ENCODE measurements around the gene RNF207. TPM values are rescaled to one million over a fixed set of nuclear protein-coding genes. Genes with fewer than 3 reads are reported as not detected.
A peak's percentile ranks its signal among the peaks of the same experiment; 100 is the strongest.

The RNF207 gene
- polyA plus RNA-seq, 3 donors: 0.10 to 7.7 TPM; not detected in 1

GRCh38 chr1:6248932-6249738 lies 43.2 kb downstream of the RNF207 start:
- Histone ChIP-seq H4K20me1 (ENCODE audit: insufficient read depth, low read length) (peaks cover 9% of the 10 kb centered on the region), H3K27ac (ENCODE audit: low read depth in 1 of 2, low read length in 2 of 2) (no peak overlapping the region), H3K4me2 (replicated peaks; ENCODE audit: extremely low read depth, low read length, poor library complexity, severe bottlenecking) (no peak overlapping the region), H3K4me1 (ENCODE audit: control insufficient read depth in 1 of 2, insufficient read depth in 2 of 2, low read length in 2 of 2) (peaks cover 0 to 16% of the 10 kb centered on the region in 2 donors), H3K27me3 (ENCODE audit: control insufficient read depth in 2 of 2, insufficient read depth in 2 of 2, low read length in 2 of 2) (peaks cover 7 to 58% of the 10 kb centered on the region in 2 donors), H3K9me3 (replicated peaks in 1 of 2; ENCODE audit: control insufficient read depth in 1 of 2, insufficient read depth in 1 of 2, low read length in 2 of 2) (peaks cover 0 to 5% of the 10 kb centered on the region in 2 donors), H3K79me2 (ENCODE audit: insufficient read depth, low read length) (no peaks in the 10 kb centered on the region), H3K36me3 (replicated peaks in 1 of 2; ENCODE audit: control insufficient read depth in 1 of 2, insufficient read depth in 2 of 2, low read length in 2 of 2) (no peaks in the 10 kb centered on the region), H2AFZ (ENCODE audit: insufficient read depth, low read depth, low read length, poor library complexity, severe bottlenecking) (no peak overlapping the region), H3K4me3 (replicated peaks in 1 of 3; ENCODE audit: low read depth in 2 of 3, low read length in 3 of 3) (no peak overlapping the region), H3K9ac (ENCODE audit: insufficient read depth, low read length, poor library complexity, severe bottlenecking) (no peak overlapping the region)
- Mint-ChIP-seq H3K27me3 (ENCODE audit: low read depth in 3 of 3) (peaks cover 55 to 74% (median 67%) of the 10 kb centered on the region in 3 donors), H3K36me3 (peaks cover 0 to 2% of the 10 kb centered on the region in 2 donors), H3K4me3 (peak overlapping the region in 1 of 2 donors; percentile 70), H3K9me3 (peaks cover 0 to 5% (median 3%) of the 10 kb centered on the region in 7 donors), H3K27ac (no peak overlapping the region), H3K4me1 (peaks cover 4% of the 10 kb centered on the region)
- intact Hi-C loops (cut with micrococcal nuclease): loop anchor here (5.0 to 10.0 kb wide), 6 partner anchors 93 to 228 kb away; no protein-coding TSS in a partner anchor
- no peak for DNase-seq
- TF ChIP-seq CTCF (IDR thresholded peaks at IDR 0.05): no peak
- WGBS (ENCODE audit: insufficient coverage): 7% methylated on average over 94 of the region's 96 CpGs

GRCh38 chr1:6249739-6250689 lies 44.1 kb downstream of the RNF207 start:
- Histone ChIP-seq H2AFZ (ENCODE audit: insufficient read depth, low read depth, low read length, poor library complexity, severe bottlenecking) (no peak overlapping the region), H3K27ac (ENCODE audit: low read depth in 1 of 2, low read length in 2 of 2) (no peak overlapping the region), H4K20me1 (ENCODE audit: insufficient read depth, low read length) (peaks cover 9% of the 10 kb centered on the region), H3K4me3 (replicated peaks in 1 of 3; ENCODE audit: low read depth in 2 of 3, low read length in 3 of 3) (no peak overlapping the region), H3K9ac (ENCODE audit: insufficient read depth, low read length, poor library complexity, severe bottlenecking) (no peak overlapping the region), H3K79me2 (ENCODE audit: insufficient read depth, low read length) (no peaks in the 10 kb centered on the region), H3K4me2 (replicated peaks; ENCODE audit: extremely low read depth, low read length, poor library complexity, severe bottlenecking) (no peak overlapping the region), H3K4me1 (ENCODE audit: control insufficient read depth in 1 of 2, insufficient read depth in 2 of 2, low read length in 2 of 2) (peaks cover 0 to 16% of the 10 kb centered on the region in 2 donors), H3K36me3 (replicated peaks in 1 of 2; ENCODE audit: control insufficient read depth in 1 of 2, insufficient read depth in 2 of 2, low read length in 2 of 2) (no peaks in the 10 kb centered on the region), H3K27me3 (ENCODE audit: control insufficient read depth in 2 of 2, insufficient read depth in 2 of 2, low read length in 2 of 2) (peaks cover 2 to 51% of the 10 kb centered on the region in 2 donors), H3K9me3 (replicated peaks in 1 of 2; ENCODE audit: control insufficient read depth in 1 of 2, insufficient read depth in 1 of 2, low read length in 2 of 2) (peaks cover 0 to 5% of the 10 kb centered on the region in 2 donors)
- Mint-ChIP-seq H3K27ac (no peak overlapping the region), H3K4me3 (peak overlapping the region in 1 of 2 donors; percentile 79), H3K36me3 (peaks cover 0 to 2% of the 10 kb centered on the region in 2 donors), H3K4me1 (peaks cover 4% of the 10 kb centered on the region), H3K9me3 (peaks cover 0 to 4% (median 0%) of the 10 kb centered on the region in 7 donors), H3K27me3 (ENCODE audit: low read depth in 3 of 3) (peaks cover 48 to 65% (median 58%) of the 10 kb centered on the region in 3 donors)
- no peak for TF ChIP-seq CTCF (IDR thresholded peaks at IDR 0.05)
- no peak for DNase-seq
- WGBS (ENCODE audit: insufficient coverage): 16% methylated on average over 64 of the region's 71 CpGs
- intact Hi-C loops (cut with micrococcal nuclease): loop anchor here (5.0 to 10.0 kb wide), 6 partner anchors 92 to 227 kb away; no protein-coding TSS in a partner anchor
